Measurements from ENCODE around the gene ISM1.

DNA sequence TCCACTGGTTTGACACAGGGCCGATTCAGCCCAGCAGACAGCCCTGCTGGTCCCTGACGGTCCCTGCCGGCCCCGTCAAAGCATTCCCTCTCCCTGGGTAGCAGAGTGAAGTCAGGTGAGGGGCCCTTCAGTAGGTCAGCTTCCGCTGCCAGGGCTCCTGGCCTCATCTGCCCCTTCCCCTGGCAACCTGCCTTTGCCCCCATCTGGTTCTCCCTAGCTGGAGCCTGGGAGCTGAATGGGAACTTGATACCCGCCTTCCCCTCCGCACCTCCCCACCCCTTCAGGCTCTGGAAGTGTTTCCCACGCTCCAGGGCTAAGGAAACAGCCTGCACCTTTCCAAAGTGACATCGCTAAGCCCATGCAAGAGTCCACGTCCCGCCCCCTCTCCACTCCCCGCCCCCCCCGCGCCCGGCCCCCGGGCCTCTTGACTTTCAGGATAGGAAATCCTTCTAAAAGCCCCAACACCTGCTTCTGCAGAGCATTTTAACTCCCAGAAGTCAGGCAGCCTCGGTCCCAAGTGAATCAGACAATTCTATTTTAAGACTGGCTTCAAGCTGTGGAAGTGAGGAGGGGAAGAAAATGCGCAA, 53.3 kb downstream of the ISM1 start:
- TF ChIP-seq, protein P1, sequence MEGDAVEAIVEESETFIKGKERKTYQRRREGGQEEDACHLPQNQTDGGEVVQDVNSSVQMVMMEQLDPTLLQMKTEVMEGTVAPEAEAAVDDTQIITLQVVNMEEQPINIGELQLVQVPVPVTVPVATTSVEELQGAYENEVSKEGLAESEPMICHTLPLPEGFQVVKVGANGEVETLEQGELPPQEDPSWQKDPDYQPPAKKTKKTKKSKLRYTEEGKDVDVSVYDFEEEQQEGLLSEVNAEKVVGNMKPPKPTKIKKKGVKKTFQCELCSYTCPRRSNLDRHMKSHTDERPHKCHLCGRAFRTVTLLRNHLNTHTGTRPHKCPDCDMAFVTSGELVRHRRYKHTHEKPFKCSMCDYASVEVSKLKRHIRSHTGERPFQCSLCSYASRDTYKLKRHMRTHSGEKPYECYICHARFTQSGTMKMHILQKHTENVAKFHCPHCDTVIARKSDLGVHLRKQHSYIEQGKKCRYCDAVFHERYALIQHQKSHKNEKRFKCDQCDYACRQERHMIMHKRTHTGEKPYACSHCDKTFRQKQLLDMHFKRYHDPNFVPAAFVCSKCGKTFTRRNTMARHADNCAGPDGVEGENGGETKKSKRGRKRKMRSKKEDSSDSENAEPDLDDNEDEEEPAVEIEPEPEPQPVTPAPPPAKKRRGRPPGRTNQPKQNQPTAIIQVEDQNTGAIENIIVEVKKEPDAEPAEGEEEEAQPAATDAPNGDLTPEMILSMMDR (IDR thresholded peaks at IDR 0.05; ENCODE audit: low read length): no peak
- no peak for TF ChIP-seq EZH2 (optimal IDR thresholded peaks at IDR 0.05; ENCODE audit: low read depth, low read length)
- no peak for TF ChIP-seq EZH2phosphoT487 (IDR thresholded peaks at IDR 0.05; ENCODE audit: low read length)

All from MM.1S (cell line).